GM15510 (cell line): ENCODE data around the gene RASAL3.

Experiments used
- POLR2A ChIP-seq: IDR thresholded peaks from 3 replicates; pipeline ENCODE4 v1.6.1; 2011; ENCODE audit warnings: borderline replicate concordance; ENCODE audit not compliant: insufficient read length; ENCODE audit errors: extremely low read depth

The RASAL3 gene

GRCh38 chr19:15479391-15480345, 15.3 kb upstream of the RASAL3 start, which contains the start of gene PGLYRP2:
Gene PGLYRP2 (minus strand): TSS chr19:15479501. CDS start chr19:15479371, 130 bp downstream.
- no peak for TF ChIP-seq POLR2A

DNA sequence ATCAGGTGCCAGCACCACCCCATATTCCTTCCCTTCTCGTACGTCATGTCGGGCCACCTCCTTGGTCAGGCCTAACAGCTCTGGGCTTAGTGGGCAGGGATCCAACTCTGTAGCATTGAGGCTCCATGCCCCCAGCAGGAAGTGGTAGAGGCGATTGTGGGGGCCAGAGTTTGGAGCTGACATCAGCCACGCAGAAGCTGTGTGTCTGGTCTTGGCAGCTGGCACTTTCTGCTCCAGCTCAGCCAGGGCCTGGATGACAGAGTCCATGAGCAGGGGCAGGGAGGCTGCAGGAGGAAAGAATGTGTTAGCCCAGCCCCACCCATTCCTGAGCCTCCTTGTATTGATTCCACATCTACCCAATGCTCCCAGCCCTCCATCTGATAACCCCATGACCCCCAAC, 12.0 kb upstream of the RASAL3 start:
- TF ChIP-seq POLR2A = no peak

GRCh38 chr19:15475611-15476010, 11.3 kb upstream of the RASAL3 start:
- no peak for TF ChIP-seq POLR2A

GRCh38 chr19:15475169-15475568, 10.8 kb upstream of the RASAL3 start:
- no peak for TF ChIP-seq POLR2A

- no peak for TF ChIP-seq POLR2A
Measured at GRCh38 chr19:15471639-15472101, 7.3 kb upstream of the RASAL3 start.

GRCh38 chr19:15469513-15470297, 5.4 kb upstream of the RASAL3 start:
- no peak for TF ChIP-seq POLR2A

- TF ChIP-seq POLR2A = no peak
Measured at GRCh38 chr19:15468675-15469512, 4.5 kb upstream of the RASAL3 start.

GRCh38 chr19:15467734-15468214, 3.4 kb upstream of the RASAL3 start:
- no peak for TF ChIP-seq POLR2A

DNA sequence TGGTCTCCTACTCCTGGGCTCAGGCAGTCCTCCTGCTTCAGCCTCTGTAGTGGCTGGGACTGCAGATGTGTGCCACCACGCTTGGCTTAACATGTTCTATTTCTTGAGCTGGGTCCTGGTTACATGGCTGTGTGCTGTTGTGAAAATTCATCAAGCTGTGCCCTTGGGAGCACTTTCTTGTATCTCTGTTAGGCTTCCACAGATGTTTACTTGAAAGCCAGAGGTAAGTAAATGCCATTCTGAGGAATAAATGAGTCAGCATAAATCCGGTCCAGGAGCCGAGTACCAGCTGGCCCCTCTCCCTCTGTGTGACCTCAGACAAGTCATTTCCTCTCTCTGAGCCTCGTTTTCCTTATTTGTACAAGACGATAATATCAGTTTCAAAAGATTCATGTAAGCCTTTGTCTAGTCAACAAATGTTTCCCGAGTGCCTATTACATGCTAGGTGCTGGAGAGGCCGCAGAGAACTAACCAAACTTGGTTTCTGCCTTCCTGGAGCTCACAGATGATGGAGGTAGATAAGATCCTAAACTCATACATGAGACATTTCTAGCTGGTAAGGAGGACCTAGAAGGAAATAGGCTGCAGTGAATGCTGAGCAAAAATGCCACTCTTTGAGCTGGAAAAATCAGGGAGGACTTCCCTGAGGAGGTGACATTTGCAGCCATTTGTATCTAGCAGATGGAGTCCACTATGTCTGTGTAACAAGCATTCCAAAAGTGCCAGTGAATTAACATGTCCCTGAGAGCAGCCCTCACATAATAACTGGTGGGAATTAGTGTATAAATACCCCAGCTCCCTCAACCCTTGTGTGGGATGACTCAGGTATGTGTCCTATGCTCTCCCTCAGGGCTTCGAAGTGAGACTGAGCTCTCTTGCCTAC, 2.7 kb upstream of the RASAL3 start:
- no peak for TF ChIP-seq POLR2A

- peak; percentile 64 for TF ChIP-seq POLR2A
Measured at GRCh38 chr19:15463861-15464371, 428 bp downstream of the RASAL3 start.

DNA sequence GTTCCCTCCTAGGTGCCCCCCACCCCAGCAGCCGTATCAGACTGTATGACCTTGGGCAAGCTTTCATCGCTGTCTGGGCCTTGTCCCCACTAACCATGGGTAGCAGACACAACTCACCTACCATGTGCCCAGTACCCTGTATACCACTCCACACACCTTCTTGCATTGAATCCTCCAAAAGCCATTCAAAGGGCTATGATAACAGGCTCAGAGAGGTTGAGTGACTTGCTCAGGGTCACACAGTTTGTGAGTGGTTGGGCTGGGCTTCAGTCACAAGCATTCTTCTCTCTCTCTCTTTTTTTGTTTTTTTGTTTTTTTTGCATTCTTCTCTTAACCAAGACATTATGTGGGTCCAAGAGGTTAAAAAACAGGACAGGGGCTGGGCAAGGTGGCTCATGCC, 2.6 kb downstream of the RASAL3 start:
- no peak for TF ChIP-seq POLR2A

DNA sequence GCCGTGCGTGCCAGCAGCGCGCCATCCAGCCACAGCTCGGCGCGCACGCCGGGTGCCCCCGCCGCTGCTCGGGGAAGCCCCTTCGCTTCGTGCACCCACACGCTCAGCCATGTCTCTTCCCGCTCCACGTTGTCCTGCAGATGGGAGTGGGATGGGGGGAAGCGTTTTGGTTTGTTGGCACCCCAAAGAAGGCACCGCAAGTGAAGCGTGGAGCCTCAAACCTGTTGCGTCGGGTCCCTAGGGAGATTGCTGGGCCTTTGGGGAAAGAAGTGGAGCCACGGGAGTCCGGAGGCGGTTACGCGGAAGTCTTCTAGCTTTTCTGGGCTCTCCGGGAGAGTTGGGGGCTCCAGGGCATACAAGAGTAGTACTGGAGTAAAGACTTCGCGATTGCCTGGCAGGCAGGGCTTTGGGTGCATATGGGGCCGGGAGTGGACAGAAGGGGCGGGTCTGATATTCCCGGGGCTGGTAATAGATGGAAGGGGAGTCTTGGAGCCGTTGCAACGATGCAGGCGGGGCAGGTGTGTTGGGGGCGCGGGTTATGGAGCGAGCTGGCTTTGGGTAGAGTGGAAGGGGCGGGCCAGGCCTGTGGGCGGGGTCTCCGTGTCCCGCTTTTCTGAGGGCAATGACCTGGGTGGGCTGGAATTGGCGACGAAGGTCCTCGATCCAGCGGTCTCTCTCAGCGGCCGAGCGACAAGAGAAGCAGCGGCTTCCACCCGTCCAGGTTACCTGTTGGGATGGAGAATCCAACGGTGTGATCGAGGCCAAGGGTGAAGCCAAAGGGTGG, 6.5 kb downstream of the RASAL3 start:
- no peak for TF ChIP-seq POLR2A
